Progenitor cell of endocrine pancreas (in vitro differentiated cells): ENCODE data around the gene SF3B5. TPM values are rescaled to one million over a fixed set of nuclear protein-coding genes. Genes with fewer than 3 reads are reported as not detected.
"Not testable (repeated sequence)": the region's sequence is repeated elsewhere in the genome, so short reads cannot be mapped to it uniquely, and the experiment has no call there.

Experiments used
- DNase-seq: peaks from one replicate; pipeline ENCODE4 v3.0.0; 2021; ENCODE audit warnings: low spot score; ENCODE audit not compliant: unreplicated experiment
- H3K27ac Mint-ChIP-seq: 2 replicates; pipeline ENCODE4 v1.8.0; 2021; ENCODE audit warnings: mild to moderate bottlenecking, moderate library complexity, mixed read lengths
- H3K27me3 Mint-ChIP-seq: 2 replicates; pipeline ENCODE4 v1.8.0; 2021; ENCODE audit warnings: mixed read lengths
- H3K36me3 Mint-ChIP-seq: 2 replicates; pipeline ENCODE4 v1.8.0; 2022; ENCODE audit warnings: mixed read lengths; ENCODE audit not compliant: insufficient read depth
- H3K4me1 Mint-ChIP-seq: 2 replicates; pipeline ENCODE4 v1.8.0; 2021; ENCODE audit warnings: low read depth, mixed read lengths
- H3K4me3 Mint-ChIP-seq: 2 replicates; pipeline ENCODE4 v1.8.0; 2021; ENCODE audit warnings: low read depth, mild to moderate bottlenecking, moderate library complexity, mixed read lengths
- H3K9me3 Mint-ChIP-seq: 2 replicates; pipeline ENCODE4 v1.8.0; 2021; ENCODE audit warnings: low read depth, mixed read lengths
- CTCF ChIP-seq: fragments of 200-600 bp; sonication (generic); IDR thresholded peaks from one replicate; pipeline ENCODE4 v1.5.0; 2021; ENCODE audit warnings: antibody characterized with exemption, mild to moderate bottlenecking; ENCODE audit not compliant: unreplicated experiment
- total RNA-seq: library from RNA; stranded (reverse); gene quantifications from 2 replicates; pipeline ENCODE4 v1.2.1, GENCODE V29; 2021

Gene SF3B5
- total RNA-seq, 1 donor from 2014 or later: 116 TPM

GRCh38 chr6:144049386-144049785 lies 46.0 kb downstream of the SF3B5 start:
- Mint-ChIP-seq H3K4me1 (no peaks in the 10 kb centered on the region), H3K36me3 (peaks cover 2% of the 10 kb centered on the region), H3K27me3 (peaks cover 2% of the 10 kb centered on the region), H3K4me3 (no peak overlapping the region), H3K27ac (no peak overlapping the region), H3K9me3 (peaks cover 22% of the 10 kb centered on the region)
- DNase-seq: no peak
- TF ChIP-seq CTCF: no peak

GRCh38 chr6:144047688-144048087 lies 47.7 kb downstream of the SF3B5 start:
- TF ChIP-seq CTCF: no peak
- no peak overlapping the region for H3K4me3 Mint-ChIP-seq
- no peaks in the 10 kb centered on the region for H3K4me1 Mint-ChIP-seq
- H3K36me3 Mint-ChIP-seq: peaks cover 2% of the 10 kb centered on the region
- H3K27me3 Mint-ChIP-seq: no peaks in the 10 kb centered on the region
- DNase-seq: no peak
- H3K9me3 Mint-ChIP-seq: peaks cover 26% of the 10 kb centered on the region
- no peak overlapping the region for H3K27ac Mint-ChIP-seq

GRCh38 chr6:144046672-144047071 lies 48.7 kb downstream of the SF3B5 start:
- peaks cover 28% of the 10 kb centered on the region for H3K9me3 Mint-ChIP-seq
- not testable (repeated sequence) for DNase-seq, H3K4me3 Mint-ChIP-seq, H3K27me3 Mint-ChIP-seq, H3K36me3 Mint-ChIP-seq, H3K27ac Mint-ChIP-seq, H3K4me1 Mint-ChIP-seq

GRCh38 chr6:144044989-144045388 lies 50.4 kb downstream of the SF3B5 start:
- not testable (repeated sequence) for H3K4me1 Mint-ChIP-seq

More at GRCh38 chr6:144044989-144045388, 50.4 kb downstream of the SF3B5 start:
- peaks cover 30% of the 10 kb centered on the region for H3K9me3 Mint-ChIP-seq
- not testable (repeated sequence) for H3K27ac Mint-ChIP-seq, H3K4me3 Mint-ChIP-seq, H3K27me3 Mint-ChIP-seq, DNase-seq, H3K36me3 Mint-ChIP-seq

Other genes with a start within 250 kb of the SF3B5 start
- not detected in 2 replicates for gene ZC2HC1B, start 231.1 kb downstream of the SF3B5 start, total RNA-seq
- gene PLAGL1, start 87.3 kb downstream of the SF3B5 start, total RNA-seq: 23.7 and 28.1 TPM in 2 replicates
- gene STX11, start 54.9 kb upstream of the SF3B5 start, total RNA-seq: not detected in 2 replicates
- gene UTRN, start 189.8 kb upstream of the SF3B5 start, total RNA-seq: 249 and 263 TPM in 2 replicates